Measurements from ENCODE around the gene TIMM8A. TPM values are rescaled to one million over a fixed set of nuclear protein-coding genes. Genes with fewer than 3 reads are reported as not detected.
A peak's percentile ranks its signal among the peaks of the same experiment; 100 is the strongest.

TIMM8A gene
- 10 to 100 TPM; 14.9 to 15.9 TPM for total RNA-seq

- Mint-ChIP-seq H3K9me3 (no peaks in the 10 kb centered on the region), H3K27ac (peak within 1 kb of the TSS; percentile 93), H3K27me3 (ENCODE audit: low read depth) (no peaks in the 10 kb centered on the region), H3K36me3 (ENCODE audit: low read depth) (peaks cover 15% of the 10 kb centered on the region), H3K4me3 (peak within 1 kb of the TSS; percentile 84), H3K4me1 (ENCODE audit: low read depth) (peaks cover 16% of the 10 kb centered on the region)
- peak; percentile 82 for DNase-seq
- CTCF ChIA-PET: interaction anchor here (0.6 to 1.1 kb wide), 2 partner anchors 42 to 520 kb away, joined by 3 read pairs; partner anchors contain the start of gene RPL36A
- intact Hi-C loops (cut with micrococcal nuclease): loop anchor here (1.0 to 5.0 kb wide), 6 partner anchors 42 to 528 kb away; partner anchors contain the start of genes ARMCX4, CSTF2, HNRNPH2 and TRMT2B
Observed at GRCh38 chrX:101348452-101349192, at the start of gene TIMM8A. TIMM8A (minus strand) TSS chrX:101348742; CDS start chrX:101348664, 78 bp downstream.

GRCh38 chrX:101397779-101398178 lies 49.2 kb upstream of the TIMM8A start:
- Mint-ChIP-seq H3K9me3 (no peaks in the 10 kb centered on the region), H3K27me3 (ENCODE audit: low read depth) (no peaks in the 10 kb centered on the region), H3K4me1 (ENCODE audit: low read depth) (peaks cover 12% of the 10 kb centered on the region), H3K27ac (no peak overlapping the region), H3K36me3 (ENCODE audit: low read depth) (peaks cover 26% of the 10 kb centered on the region), H3K4me3 (no peak overlapping the region)
- no peak for DNase-seq
- intact Hi-C loops (cut with micrococcal nuclease): no loop called here
- CTCF ChIA-PET: interaction anchor here (0.7 kb wide), 1 partner anchor 198 kb away, joined by 4 read pairs; no protein-coding TSS in a partner anchor

GRCh38 chrX:101395789-101396188 lies 47.2 kb upstream of the TIMM8A start:
- Mint-ChIP-seq H3K4me3 (no peak overlapping the region), H3K27me3 (ENCODE audit: low read depth) (no peaks in the 10 kb centered on the region), H3K9me3 (no peaks in the 10 kb centered on the region), H3K27ac (peak overlapping the region; percentile 70), H3K4me1 (ENCODE audit: low read depth) (peaks cover 18% of the 10 kb centered on the region), H3K36me3 (ENCODE audit: low read depth) (peaks cover 43% of the 10 kb centered on the region)
- no peak for DNase-seq
- CTCF ChIA-PET: no interaction called here
- intact Hi-C loops (cut with micrococcal nuclease): no loop called here

- CTCF ChIA-PET: no interaction called here
- H3K9me3 Mint-ChIP-seq: no peaks in the 10 kb centered on the region
- no peaks in the 10 kb centered on the region for H3K27me3 Mint-ChIP-seq (ENCODE audit: low read depth)
- H3K36me3 Mint-ChIP-seq (ENCODE audit: low read depth): peaks cover 39% of the 10 kb centered on the region
- H3K27ac Mint-ChIP-seq: peak overlapping the region; percentile 76
- intact Hi-C loops (cut with micrococcal nuclease): loop anchor here (5.0 kb wide), 3 partner anchors 297 to 562 kb away; partner anchors contain the start of genes CENPI and TRMT2B
- H3K4me3 Mint-ChIP-seq: peak overlapping the region; percentile 93
- DNase-seq: no peak
- H3K4me1 Mint-ChIP-seq (ENCODE audit: low read depth): peaks cover 18% of the 10 kb centered on the region
Observed at GRCh38 chrX:101394372-101394771, 45.8 kb upstream of the TIMM8A start.

GRCh38 chrX:101393530-101394305 lies 45.2 kb upstream of the TIMM8A start:
- peak overlapping the region; percentile 76 for H3K27ac Mint-ChIP-seq
- peaks cover 18% of the 10 kb centered on the region for H3K4me1 Mint-ChIP-seq (ENCODE audit: low read depth)
- H3K36me3 Mint-ChIP-seq (ENCODE audit: low read depth): peaks cover 39% of the 10 kb centered on the region
- H3K4me3 Mint-ChIP-seq: peak overlapping the region; percentile 93
- H3K9me3 Mint-ChIP-seq: no peaks in the 10 kb centered on the region
- CTCF ChIA-PET: no interaction called here
- H3K27me3 Mint-ChIP-seq (ENCODE audit: low read depth): no peaks in the 10 kb centered on the region
- no peak for DNase-seq
- intact Hi-C loops (cut with micrococcal nuclease): loop anchor here (5.0 kb wide), 3 partner anchors 296 to 561 kb away; partner anchors contain the start of genes CENPI and TRMT2B

GRCh38 chrX:101391831-101392230 lies 43.3 kb upstream of the TIMM8A start:
- Mint-ChIP-seq H3K27me3 (ENCODE audit: low read depth) (no peaks in the 10 kb centered on the region), H3K9me3 (no peaks in the 10 kb centered on the region), H3K36me3 (ENCODE audit: low read depth) (peaks cover 39% of the 10 kb centered on the region), H3K27ac (peak overlapping the region; percentile 94), H3K4me1 (ENCODE audit: low read depth) (peaks cover 18% of the 10 kb centered on the region), H3K4me3 (peak overlapping the region; percentile 93)
- intact Hi-C loops (cut with micrococcal nuclease): loop anchor here (5.0 kb wide), 3 partner anchors 295 to 560 kb away; partner anchors contain the start of genes CENPI and TRMT2B
- CTCF ChIA-PET: interaction anchor here (2.3 kb wide), 1 partner anchor 11 kb away, joined by 5 read pairs; no protein-coding TSS in a partner anchor
- no peak for DNase-seq

GRCh38 chrX:101390664-101391525 lies 42.4 kb upstream of the TIMM8A start, which contains the start of gene RPL36A:
RPL36A (plus strand) TSS chrX:101391011; CDS start chrX:101391044, 33 bp downstream.
- Mint-ChIP-seq H3K4me3 (peak within 1 kb of the TSS; percentile 93), H3K4me1 (ENCODE audit: low read depth) (peaks cover 18% of the 10 kb centered on the region), H3K9me3 (no peaks in the 10 kb centered on the region), H3K27me3 (ENCODE audit: low read depth) (no peaks in the 10 kb centered on the region), H3K36me3 (ENCODE audit: low read depth) (peaks cover 39% of the 10 kb centered on the region), H3K27ac (peak within 1 kb of the TSS; percentile 94)
- peak; percentile 88 for DNase-seq
- intact Hi-C loops (cut with micrococcal nuclease): loop anchor here (1.0 to 5.0 kb wide), 5 partner anchors 17 to 559 kb away; partner anchors contain the start of genes CENPI, HNRNPH2, TIMM8A and TRMT2B
- CTCF ChIA-PET: interaction anchor here (0.6 to 2.3 kb wide), 8 partner anchors 12 to 311 kb away, joined by 3 to 8 read pairs (median 4); no protein-coding TSS in a partner anchor

- Mint-ChIP-seq H3K27me3 (ENCODE audit: low read depth) (no peaks in the 10 kb centered on the region), H3K4me3 (no peak overlapping the region), H3K27ac (no peak overlapping the region), H3K4me1 (ENCODE audit: low read depth) (peaks cover 13% of the 10 kb centered on the region), H3K9me3 (no peaks in the 10 kb centered on the region), H3K36me3 (ENCODE audit: low read depth) (peaks cover 26% of the 10 kb centered on the region)
- intact Hi-C loops (cut with micrococcal nuclease): no loop called here
- no peak for DNase-seq
- CTCF ChIA-PET: no interaction called here
Observed at GRCh38 chrX:101388604-101389003, 40.1 kb upstream of the TIMM8A start.

- Mint-ChIP-seq H3K27me3 (ENCODE audit: low read depth) (no peaks in the 10 kb centered on the region), H3K9me3 (no peaks in the 10 kb centered on the region), H3K36me3 (ENCODE audit: low read depth) (peaks cover 7% of the 10 kb centered on the region), H3K27ac (no peak overlapping the region), H3K4me1 (ENCODE audit: low read depth) (no peaks in the 10 kb centered on the region), H3K4me3 (no peak overlapping the region)
- CTCF ChIA-PET: no interaction called here
- no peak for DNase-seq
- intact Hi-C loops (cut with micrococcal nuclease): no loop called here
Observed at GRCh38 chrX:101386542-101386885, 38.0 kb upstream of the TIMM8A start.

GRCh38 chrX:101385795-101386541 lies 37.4 kb upstream of the TIMM8A start, which contains the start of gene BTK:
BTK (minus strand) TSS chrX:101386191; CDS start chrX:101375284, 10,907 bp downstream.
- H3K9me3 Mint-ChIP-seq: no peaks in the 10 kb centered on the region
- DNase-seq: no peak
- peaks cover 2% of the 10 kb centered on the region for H3K36me3 Mint-ChIP-seq (ENCODE audit: low read depth)
- CTCF ChIA-PET: interaction anchor here (0.6 kb wide), 1 partner anchor 26 kb away, joined by 5 read pairs; no protein-coding TSS in a partner anchor
- intact Hi-C loops (cut with micrococcal nuclease): no loop called here
- H3K4me1 Mint-ChIP-seq (ENCODE audit: low read depth): no peaks in the 10 kb centered on the region
- no peaks in the 10 kb centered on the region for H3K27me3 Mint-ChIP-seq (ENCODE audit: low read depth)
- H3K4me3 Mint-ChIP-seq: no peak within 1 kb of the TSS
- no peak within 1 kb of the TSS for H3K27ac Mint-ChIP-seq
